NCI-H510A treated with DMSO at 0.1 percent for 48 hours (cell line): ENCODE measurements around the gene ACER3.
"Not testable (repeated sequence)": the region's sequence is repeated elsewhere in the genome, so short reads cannot be mapped to it uniquely, and the experiment has no call there.

Experiments
- DNase-seq: peaks from one replicate; lab custom pipeline; 2025; lab: John Stamatoyannopoulos, UW

ACER3 gene

DNA sequence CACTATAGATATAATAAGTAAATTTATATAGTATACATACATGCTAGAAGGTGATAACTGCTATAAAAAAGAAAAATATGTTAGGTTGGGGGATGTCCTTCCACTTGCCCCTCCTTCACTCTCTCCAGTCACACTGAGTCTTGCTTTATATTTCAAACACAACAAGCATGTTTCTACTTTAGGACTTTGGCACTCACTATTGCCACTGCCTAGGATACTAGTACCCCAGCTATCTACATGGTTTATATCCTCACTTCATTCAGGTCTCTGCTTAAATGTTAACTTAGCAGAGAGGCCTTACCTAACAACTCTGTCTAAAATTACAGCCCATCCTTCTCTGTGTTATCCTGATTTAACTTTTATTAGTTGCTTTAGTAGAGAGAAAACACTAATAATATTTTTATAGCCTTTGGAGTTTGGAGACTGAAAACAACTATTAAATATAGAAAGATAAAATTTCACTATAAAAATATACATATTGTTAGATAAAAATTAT is 134.4 kb downstream of the ACER3 start:
- DNase-seq = no peak

DNA sequence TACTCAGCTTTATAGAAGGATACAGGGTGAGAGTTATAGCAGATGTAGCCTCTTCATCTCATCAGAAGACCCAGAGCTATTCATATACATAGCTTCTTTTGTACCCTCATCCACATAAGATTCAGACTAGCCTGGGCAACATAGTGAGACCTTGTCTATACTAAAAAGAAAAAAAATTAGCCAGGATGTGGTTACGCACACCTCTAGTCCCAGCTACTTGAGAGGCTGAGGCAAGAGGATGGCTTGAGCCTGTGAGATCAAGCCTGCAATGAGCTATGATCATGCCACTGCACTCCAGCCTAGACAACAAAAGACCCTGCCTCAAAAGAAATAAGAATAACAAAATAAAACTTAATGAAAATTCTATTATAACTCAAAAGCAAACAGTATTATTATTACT is 136.8 kb downstream of the ACER3 start:
- no peak for DNase-seq

DNA sequence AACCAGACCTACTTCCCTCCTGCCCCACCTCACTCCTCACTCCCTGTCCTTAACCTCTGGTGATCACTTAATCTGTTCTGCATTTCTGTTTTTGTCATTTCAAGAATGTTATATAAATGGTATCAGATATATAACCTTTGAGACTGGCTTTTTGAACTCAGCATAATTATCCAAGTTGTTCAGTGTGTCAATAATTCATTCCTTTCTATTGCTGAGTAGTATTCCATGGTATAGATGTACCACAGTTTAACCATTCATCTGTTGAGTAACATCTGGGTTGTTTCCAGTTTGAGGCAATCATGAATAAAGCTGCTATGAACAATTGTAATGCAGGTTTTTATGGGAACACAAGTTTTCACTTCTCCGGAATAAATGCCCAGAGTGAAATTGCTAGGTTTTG is 138.9 kb downstream of the ACER3 start:
- no peak for DNase-seq

DNA sequence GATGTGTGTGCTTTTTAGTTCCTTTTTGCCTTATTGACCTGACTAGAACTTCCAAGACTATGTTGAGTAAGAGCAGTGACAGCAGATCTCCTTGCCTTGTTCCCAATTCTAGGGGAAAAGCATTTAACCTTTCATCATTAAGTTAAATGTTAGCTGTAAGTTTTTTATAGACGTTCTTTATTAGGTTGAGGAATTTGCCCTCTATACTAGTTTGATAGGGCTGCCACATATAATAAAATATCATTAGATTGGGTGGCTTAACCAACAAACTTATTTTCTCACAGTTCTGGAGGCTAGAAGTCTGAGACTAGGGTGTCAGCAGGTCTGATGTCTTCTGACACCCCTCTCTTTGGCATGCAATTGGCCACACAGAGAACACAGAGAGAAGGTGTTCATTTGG is 140.9 kb downstream of the ACER3 start:
- DNase-seq = no peak

DNA sequence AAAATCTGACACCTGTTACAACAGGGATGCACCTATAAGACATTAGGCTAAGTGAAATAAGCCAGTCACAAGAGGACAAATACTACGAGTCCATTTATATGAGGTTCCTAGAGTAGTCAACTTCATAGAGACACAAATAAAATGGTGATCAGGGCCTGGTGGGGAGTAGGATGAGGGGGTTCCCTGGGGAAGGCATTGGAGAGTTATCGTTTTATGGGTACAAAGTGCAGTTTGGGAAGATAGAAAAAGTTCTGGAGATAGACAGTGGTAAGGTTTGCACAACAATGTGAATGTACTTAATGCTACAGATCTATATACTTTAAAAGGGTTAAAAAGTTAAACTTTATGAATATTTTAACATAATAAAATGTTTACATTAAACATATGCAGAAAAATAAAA is 142.1 kb downstream of the ACER3 start:
- no peak for DNase-seq

DNA sequence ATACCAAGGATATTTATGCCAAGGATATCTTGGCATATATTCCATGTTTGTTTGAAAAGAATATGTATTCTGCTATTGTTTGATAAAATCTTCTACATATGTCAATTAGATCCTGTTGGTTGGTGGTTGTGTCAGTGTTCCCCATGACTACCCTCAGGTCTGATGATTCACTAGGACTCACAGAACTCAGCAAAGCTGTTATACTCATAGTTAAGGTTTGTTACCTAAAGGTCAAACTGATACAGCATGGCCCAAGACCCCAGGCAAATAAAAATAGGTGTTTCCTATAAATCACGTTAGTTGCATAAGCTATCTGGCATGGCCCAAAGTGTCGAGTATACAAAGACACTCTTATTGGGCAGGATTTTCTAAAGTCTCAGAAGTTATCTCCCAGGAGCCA is 143.2 kb downstream of the ACER3 start:
- DNase-seq = no peak

DNA sequence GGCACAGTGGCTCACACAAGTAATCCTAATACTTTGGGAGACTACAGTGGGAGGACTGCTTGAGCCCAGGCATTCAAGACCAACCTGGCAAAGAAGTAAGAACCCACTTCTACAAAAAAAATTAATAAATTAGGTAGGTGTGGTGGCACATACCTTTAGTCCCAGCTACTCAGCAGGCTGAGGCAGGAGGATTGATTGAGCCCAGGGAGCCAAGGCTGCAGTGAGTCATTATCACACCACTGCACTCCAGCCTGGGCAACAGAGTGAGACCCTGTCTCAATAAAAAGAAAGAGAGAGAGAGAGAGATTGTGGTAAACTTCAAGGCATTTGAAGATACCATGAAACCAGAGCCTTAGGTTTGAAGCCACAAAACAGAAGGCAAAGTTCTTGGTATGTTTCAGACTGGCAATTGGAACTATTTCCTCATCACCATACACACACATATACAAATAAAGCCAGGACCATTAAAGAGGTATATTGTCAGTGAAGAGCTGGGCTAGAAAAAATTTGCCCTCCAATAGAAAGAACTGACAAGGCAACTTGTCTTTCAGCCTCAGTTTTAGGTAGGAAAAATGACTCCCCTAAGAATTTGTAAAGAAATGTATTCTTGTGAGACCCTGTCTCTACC is 148.9 kb downstream of the ACER3 start:
- DNase-seq = no peak

DNA sequence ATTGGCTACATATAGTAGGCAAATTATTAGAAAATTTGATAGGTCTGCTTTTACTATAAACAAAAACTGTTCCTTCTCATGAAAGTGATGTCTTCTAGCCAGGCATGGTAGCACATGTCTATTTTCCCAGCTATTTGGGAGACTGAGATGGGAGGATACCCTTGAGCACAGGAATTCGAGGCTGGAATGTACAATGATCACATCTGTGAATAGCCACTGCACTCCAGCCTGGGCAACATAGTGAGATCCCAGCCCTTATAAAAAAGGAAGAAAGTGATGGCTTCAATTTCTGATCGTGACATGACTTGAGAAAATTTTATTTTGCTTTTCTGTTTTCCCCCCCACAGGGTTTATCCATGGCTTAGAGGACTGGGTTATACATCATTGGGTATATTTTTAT is 154.0 kb downstream of the ACER3 start:
- DNase-seq = no peak

DNA sequence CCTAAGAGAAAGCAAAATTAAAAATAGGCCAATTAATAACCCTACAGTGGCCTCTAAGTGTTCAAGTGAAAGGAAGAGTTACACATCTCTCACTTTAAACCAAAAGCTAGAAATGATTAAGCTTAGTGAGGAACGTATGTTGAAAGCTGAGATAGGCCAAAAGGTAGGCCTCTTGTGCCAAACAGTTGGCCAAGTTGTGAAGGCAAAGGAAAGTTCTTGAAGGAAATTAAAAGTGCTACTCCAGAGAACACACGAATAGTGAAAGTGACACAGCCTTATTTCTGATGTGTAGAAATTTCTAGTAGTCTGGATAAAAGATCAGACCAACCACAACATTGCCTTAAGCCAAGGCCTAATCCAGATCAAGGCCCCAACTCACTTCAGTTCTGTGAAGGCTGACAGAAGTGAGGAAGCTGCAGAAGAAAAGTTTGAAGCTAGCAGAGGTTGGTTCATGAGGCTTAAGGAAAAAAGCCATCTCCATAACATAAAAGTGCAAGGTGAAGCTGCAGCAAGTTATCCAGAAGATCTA is 157.7 kb downstream of the ACER3 start:
- not testable (repeated sequence) for DNase-seq

DNA sequence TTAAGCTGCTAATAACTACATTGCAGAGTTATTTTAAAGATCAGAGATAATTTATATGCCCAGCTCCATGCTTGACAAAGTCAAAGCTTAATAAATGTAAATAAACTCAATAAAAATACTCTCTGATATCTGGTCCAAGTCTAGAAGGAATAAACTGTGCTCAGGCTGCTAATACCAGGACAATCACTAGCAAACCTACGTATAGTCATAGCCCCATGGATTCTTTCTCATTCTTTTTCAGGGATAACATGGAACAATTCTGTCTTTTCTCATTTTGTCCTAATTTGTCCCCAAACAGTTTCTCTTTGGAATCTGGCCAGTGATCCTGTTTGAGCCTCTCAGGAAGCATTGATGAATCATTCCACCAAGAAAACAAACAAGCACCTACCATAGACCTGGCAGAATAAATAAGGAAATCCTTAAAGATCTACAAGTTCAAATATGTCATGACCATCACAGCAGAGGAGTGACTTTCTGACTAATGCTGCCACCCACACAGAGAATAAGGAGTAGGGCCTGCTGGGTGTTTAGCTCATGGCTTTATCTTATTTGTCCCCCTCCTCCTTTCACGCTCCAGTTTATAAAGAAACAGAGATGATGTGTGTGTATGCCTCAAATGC is 159.4 kb downstream of the ACER3 start:
- DNase-seq = no peak

DNA sequence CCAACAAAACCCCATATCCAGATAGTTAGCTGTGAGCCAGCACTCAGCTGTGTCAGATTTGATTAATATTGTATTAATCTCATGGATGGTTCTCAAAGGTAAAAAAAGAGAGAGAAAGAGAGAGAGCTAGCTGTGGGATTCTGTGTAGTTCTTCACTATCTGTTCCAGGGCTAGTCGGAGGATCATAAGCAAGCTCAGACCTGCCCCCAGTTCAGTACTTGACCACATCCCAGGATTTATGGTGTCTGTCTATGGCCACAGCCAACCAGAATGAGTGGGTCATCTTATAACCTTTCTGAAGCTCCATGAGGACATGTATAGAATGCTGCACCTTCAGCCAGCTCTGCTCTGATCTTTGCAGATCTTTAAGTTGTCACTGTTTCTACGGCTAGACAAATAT is 160.0 kb downstream of the ACER3 start:
- no peak for DNase-seq

DNA sequence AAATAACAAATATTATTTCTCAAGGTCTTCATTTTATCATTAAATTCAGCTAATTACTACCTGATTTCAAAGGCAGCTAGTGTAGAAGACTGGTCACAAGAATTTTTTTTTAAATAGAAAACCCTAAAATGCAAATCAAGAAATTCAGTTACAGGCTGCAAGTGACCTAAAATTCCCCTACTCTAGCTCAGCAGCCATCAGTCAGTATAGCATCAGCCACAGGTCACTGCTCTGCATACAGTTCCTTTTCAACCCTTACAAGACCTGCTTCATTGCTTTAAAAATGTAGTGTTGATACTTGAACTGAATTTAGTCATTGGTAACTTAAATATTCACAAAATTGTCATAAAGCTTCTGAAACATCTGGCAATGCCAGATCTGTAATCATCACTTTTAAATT is 164.0 kb downstream of the ACER3 start:
- DNase-seq = no peak

DNA sequence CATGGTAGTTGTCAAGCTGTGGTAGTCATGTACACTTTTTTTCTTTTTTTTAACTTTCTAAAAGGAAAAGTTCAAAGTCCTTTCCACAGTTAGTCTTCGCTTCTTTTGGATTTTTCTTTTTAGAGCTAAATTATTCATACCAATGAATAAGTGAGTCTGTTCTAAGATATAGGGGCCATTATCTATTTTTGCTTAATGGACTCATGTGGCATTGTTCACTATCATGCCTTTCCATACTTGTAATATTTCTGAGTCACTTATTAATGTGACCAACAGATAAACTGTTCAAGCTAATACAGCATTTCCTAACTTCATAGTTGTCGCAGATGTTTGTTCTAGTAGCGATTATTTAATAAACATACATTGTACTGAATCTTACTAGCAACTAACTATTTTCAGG is 165.5 kb downstream of the ACER3 start:
- DNase-seq = no peak

DNA sequence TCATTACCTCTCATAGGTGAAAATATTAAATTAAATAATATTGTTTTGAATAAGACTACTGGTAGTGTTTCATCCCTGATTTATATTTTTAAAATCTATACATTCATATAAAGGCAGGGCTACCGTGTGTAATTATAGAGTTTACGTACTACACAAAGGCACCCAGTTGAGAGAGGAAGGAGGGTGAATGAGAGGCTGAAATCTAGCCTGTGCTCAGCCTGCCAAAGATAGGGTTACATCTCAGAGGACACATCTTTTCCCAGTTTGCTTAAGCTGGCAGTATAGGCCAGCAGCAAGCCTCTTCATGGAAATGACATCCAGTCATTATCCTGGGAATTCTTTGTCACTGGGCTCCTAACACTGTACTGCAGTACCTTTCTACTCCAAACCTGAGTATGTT is 166.0 kb downstream of the ACER3 start:
- no peak for DNase-seq

DNA sequence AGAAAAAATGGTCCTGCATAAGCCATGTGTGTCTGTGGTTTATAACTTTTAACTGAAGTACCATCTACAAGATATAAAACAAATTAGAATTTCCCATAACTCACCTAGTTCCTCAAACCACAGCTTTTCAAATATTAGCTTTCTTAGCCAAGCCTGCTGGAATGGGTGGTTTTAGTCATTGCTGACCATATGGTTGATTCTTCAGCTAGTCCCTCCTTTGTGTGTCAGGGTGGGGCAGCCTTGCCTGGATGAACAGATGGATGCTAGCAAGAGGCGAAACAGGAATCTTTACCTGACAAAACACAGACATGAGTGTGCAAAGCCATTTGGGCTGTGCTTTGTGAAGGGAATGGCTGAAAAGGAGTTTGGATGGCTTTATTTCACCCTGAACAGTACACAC is 166.6 kb downstream of the ACER3 start:
- DNase-seq = no peak

DNA sequence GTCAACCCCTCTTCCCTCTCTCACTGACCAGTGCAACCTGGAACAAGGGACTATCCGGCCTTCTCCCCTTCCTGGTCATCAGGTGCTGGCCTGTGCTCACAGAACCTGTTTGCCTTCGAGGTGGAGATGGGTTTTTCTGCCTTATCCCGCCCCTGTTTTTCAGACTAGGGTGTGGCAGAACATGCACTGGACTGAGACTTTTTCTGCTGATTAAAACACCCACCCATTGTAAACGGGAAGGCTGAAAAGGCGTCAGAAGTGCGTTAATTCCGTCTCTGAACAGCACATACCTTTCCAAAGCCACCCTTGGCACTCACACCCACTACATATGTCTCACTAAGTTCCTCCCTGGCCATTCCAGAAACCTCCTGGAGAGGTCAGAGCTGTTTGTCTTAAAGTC is 169.1 kb downstream of the ACER3 start:
- DNase-seq = no peak

DNA sequence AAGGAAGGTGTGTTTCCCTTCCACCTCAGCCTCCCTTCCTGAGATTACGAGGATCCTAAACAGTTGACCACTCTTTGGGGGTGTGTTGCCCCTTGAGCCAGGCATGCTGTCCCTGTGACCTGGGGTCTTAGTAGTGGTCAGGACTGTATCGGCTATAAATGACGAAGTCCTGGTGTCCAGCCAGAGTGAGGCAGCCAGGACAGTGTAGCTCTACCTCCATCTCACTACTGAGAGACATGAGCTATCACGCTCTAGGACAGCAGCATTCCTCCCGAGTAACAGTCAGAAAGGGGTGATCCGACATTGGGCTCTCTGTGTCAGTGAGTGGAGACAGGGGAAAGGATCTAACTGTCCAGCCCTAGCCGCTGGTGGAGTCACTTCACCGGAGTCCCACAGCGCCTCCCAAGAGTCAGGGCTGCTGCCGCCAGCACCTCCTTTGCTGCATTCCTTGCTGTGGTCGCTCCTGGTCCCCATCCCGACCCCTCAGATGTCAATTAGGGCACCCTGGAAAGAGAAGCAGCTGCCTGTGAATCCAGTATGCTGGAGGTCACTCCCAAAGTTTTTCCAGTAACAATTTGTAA is 170.2 kb downstream of the ACER3 start:
- no peak for DNase-seq

DNA sequence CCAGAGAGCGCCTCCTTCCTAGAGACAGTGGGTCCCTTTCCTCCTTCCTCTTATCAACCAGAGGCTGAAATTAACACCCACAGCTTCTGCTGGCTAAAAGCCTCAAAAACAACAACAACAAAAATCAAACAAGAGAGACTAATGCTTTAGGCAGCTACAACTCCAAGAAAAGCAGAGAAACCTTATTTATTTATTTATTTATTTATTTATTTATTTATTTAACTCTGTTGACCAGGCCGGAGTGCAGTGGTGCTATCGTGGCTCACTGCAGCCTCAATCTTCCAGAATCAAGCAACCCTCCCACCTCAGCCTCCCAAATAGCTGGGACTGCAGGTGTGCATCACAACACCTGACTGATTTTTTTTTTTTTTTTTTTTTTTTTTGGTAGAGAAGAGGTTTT is 170.9 kb downstream of the ACER3 start:
- no peak for DNase-seq

DNA sequence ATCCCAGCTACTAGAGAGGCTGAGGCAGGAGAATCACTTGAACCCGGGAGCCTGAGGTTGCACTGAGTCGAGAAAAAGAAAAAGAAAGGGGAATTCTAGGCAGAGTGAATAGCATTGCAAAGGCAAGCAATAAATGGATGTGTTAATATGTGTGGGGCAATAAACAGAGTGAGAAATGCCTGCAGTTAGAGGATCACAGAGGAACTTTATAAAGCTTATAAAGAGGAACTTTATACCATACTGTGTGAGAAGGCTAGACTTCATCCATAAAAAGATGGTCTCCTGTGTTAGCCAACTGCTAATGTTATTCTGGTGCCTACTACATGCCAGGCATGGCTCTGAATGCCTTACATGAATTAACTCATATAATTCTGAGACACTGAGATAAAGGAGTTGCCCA is 174.3 kb downstream of the ACER3 start:
- DNase-seq = no peak

DNA sequence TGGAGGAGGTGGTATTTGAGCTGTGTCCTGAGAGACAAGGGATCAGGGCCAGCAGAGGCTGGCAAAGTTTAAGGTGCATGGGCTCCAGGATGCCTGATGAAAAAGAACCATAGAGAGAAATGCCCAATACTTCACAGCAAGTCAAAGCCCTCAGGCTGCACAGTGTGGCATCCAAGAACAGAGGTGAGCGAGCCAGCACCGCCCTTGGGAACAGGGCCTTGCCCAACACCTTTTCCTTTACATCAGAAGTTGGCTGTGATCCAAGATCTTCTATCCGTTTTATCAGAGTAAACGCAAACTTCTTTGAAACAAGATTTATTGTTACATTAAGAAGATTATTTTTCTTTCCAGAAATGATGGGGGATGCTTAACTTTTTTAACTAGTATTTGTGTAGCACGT is 174.9 kb downstream of the ACER3 start:
- peak; percentile 57 for DNase-seq

DNA sequence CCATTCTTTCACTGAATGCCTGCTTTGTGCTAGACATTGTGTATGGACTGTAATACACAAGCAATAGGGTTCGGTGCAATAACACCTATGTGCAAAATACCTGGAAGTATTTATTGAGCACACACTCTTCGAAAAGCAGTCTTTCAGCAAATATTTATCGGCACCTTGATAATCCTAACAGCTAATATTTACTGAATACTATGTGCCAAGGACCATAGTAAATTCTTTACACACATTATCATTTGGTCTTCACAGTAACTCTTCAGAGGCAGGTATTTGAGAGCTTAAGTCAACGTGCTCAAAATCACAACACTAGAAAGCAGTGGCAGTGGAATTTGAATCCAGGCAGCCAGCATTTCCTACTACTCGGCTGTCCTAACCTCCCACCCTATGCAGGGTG is 175.7 kb downstream of the ACER3 start:
- DNase-seq = no peak

DNA sequence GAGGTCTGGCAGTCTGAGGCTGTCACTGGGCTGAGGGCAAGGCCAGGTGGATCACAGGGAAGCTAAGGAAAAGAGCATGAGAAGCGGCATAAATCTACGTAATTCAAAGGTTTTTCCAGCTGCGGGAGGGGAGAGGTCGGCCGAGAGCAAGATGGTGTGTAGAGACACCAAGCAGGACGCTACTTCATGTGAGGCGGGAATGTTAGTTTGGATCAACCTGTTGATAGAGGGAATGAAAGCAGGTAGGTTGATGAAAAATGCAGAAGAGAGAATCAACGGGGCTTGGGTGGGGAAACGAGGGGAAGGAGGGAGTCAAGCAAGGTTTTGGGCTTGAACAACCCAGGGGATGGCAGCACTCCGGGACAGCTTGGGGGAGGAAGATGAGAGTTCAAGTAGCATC is 176.3 kb downstream of the ACER3 start:
- DNase-seq = no peak

DNA sequence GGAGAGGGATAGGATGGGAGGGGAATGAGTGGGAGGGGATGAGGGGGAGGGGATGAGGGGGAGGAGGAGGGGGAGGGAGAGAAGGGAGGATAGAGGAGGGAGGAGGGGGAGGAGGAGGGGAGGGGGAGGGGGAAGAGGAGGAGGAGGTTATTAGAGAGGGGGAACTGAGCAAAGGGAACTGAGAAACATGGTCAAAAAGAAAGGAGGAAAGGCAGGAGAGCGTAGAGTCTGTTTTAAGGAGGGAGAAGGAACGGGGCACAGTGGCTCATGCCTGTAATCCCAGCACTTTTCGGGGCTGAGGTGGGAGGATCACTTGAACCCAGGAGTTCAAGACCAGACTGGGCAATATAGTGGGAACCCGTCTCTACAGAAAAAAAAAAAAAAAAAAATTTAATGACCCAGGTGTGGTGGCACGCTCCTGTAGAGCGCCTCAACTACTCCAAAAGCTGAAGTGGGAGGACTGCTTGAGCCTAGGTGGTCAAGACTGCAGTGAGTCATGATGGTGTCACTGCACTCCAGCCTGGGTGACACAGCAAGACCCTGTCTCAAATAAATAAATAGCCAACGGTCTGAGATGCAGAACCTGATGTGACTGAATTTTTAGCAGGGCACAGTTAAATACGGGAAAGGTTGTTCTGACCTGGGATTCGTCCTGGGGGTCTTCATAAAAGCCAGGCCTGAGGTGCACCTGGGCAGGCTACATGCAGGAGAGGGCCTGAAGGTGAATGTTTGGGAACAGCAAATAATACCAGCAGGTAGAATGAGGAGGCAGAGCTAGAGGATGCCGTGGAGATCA is 177.5 kb downstream of the ACER3 start:
- no peak for DNase-seq
